ENCODE results near the gene TBRG4.

The TBRG4 gene

GRCh38 chr7:45087301-45088145, 24.0 kb downstream of the TBRG4 start:
- no peak for DNase-seq

GRCh38 chr7:45086331-45087065, 25.0 kb downstream of the TBRG4 start:
- no peak for DNase-seq

GRCh38 chr7:45085619-45086200, 25.8 kb downstream of the TBRG4 start:
- no peak for DNase-seq

GRCh38 chr7:45084901-45085618, 26.4 kb downstream of the TBRG4 start:
- no peak for DNase-seq

GRCh38 chr7:45084336-45084735, 27.2 kb downstream of the TBRG4 start:
- DNase-seq: no peak

GRCh38 chr7:45082831-45083331, 28.6 kb downstream of the TBRG4 start:
- no peak for DNase-seq

- DNase-seq: no peak
Observed at GRCh38 chr7:45082031-45082830, 29.3 kb downstream of the TBRG4 start.

GRCh38 chr7:45081670-45081974, 29.9 kb downstream of the TBRG4 start:
- no peak for DNase-seq

GRCh38 chr7:45080958-45081669, 30.4 kb downstream of the TBRG4 start:
- no peak for DNase-seq

GRCh38 chr7:45080265-45080957, 31.1 kb downstream of the TBRG4 start:
- DNase-seq: no peak

GRCh38 chr7:45078125-45078681, 33.3 kb downstream of the TBRG4 start:
- no peak for DNase-seq

GRCh38 chr7:45077579-45077978, 33.9 kb downstream of the TBRG4 start:
- no peak for DNase-seq

- DNase-seq: no peak
Observed at GRCh38 chr7:45076946-45077345, 34.6 kb downstream of the TBRG4 start.

- DNase-seq: no peak
Observed at GRCh38 chr7:45075871-45076796, 35.4 kb downstream of the TBRG4 start.

GRCh38 chr7:45075355-45075644, 36.2 kb downstream of the TBRG4 start:
- DNase-seq: no peak

- no peak for DNase-seq
Observed at GRCh38 chr7:45074528-45075354, 36.8 kb downstream of the TBRG4 start.

- no peak for DNase-seq
Observed at GRCh38 chr7:45073786-45074527, 37.5 kb downstream of the TBRG4 start.

Measured in amniotic stem cell (primary cell).